Tibial nerve (tissue), 4 donors: ENCODE measurements around the gene RXRB. TPM values are rescaled to one million over a fixed set of nuclear protein-coding genes. Genes with fewer than 3 reads are reported as not detected.

ENCODE experiments used
- DNase-seq, 2 donors: peaks; one replicate each; pipeline ENCODE4 v3.0.0-alpha.2; 2019; ENCODE audit warnings: low spot score in 2 of 2
- H3K27ac ChIP-seq, 4 donors: fragments of 200-600 bp; sonication (generic) in 3 of 4; one replicate each; pipeline ENCODE4 v1.5.1; 2017 to 2019; ENCODE audit warnings: mild to moderate bottlenecking in 1 of 4
- H3K27me3 ChIP-seq, 2 donors: fragments of 200-600 bp; sonication (generic) in 1 of 2; one replicate each; pipeline versions ENCODE4 v1.5.1 to v1.6.0; 2017 to 2019
- H3K36me3 ChIP-seq, 3 donors: fragments of 200-600 bp; sonication (generic); one replicate each; pipeline ENCODE4 v1.5.1; 2018 to 2019
- H3K4me1 ChIP-seq, 4 donors: fragments of 200-600 bp; sonication (generic) in 3 of 4; one replicate each; pipeline ENCODE4 v1.5.1; 2017 to 2019
- H3K4me3 ChIP-seq, 4 donors: fragments of 200-600 bp; sonication (generic) in 3 of 4; one replicate each; pipeline ENCODE4 v1.5.1; 2017 to 2019; ENCODE audit warnings: mild to moderate bottlenecking in 1 of 4, moderate library complexity in 1 of 4
- H3K9me3 ChIP-seq, 4 donors: fragments of 200-600 bp; sonication (generic) in 3 of 4; one replicate each; pipeline ENCODE4 v1.5.1; 2017 to 2019
- EP300 ChIP-seq, 2 donors: sonication (generic); formaldehyde crosslinking; IDR thresholded peaks; one replicate each; pipeline ENCODE4 v1.6.1; 2017; ENCODE audit warnings: antibody characterized with exemption in 2 of 2, mild to moderate bottlenecking in 1 of 2
- POLR2A ChIP-seq, 2 donors: fragments of 450-650 bp; IDR thresholded peaks; one replicate each; pipeline ENCODE4 v1.6.1; 2017; ENCODE audit warnings: antibody characterized with exemption in 2 of 2, mild to moderate bottlenecking in 2 of 2, moderate library complexity in 2 of 2
- whole genome bisulfite sequencing, 2 donors: methylation state at CpG; one replicate each; pipeline ENCODE4 v1.1.5; 2018; 5-methylcytosine and 5-hydroxymethylcytosine counted together
- total RNA-seq, 4 donors: library from RNA; depleted of rRNA; stranded (reverse); fragments of >200 nt; gene quantifications; one replicate each; pipeline ENCODE4 v1.1.0, GENCODE V29; 2016
- TF ChIP-seq, protein P1 (sequence below), 5 experiments: fragments of 200-600 bp in 3 of 5; fragments of 450-650 bp in 2 of 5; sonication (generic) in 3 of 5; IDR thresholded peaks; one replicate each; pipeline ENCODE4 v1.5.1; 2016 to 2019; ENCODE audit warnings: antibody characterized with exemption in 5 of 5, mild to moderate bottlenecking in 3 of 5, moderate library complexity in 2 of 5

RXRB gene
- total RNA-seq, 4 donors from 2014 or later: 34.3 to 64.7 (median 43.9) TPM

DNA sequence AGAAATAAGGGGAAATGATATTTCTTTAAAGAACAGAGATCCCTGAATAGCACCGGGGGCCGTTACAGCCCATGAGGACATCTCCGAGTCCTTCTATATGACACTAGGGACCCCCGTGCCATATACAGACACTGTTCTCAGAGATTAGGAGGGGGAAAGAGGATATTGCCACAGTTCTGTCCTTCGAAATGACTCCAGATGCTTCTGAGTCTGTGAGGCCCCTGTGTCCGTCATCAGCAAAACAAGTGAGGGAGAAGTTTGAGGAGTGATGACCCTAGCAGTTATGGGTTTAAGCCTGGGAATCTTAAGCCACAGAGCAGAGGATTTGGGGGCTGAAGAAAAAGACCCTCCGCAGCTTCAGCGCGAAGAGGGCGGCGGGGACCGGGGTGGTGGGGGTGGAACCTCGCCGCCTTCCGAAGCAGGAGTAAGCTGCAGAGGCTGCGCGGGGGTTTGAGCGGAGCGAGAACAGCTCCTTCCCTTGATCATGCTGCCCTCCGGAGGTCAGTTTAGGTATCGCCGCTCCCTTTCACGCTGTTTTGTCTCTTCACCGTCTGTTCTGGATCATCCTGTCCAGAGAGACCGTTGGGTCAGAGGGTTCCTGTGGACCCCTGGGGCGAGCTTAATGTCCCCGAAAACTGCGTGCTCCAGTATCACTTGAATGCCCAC is 47.6 kb upstream of the RXRB start:
- TF ChIP-seq, protein P1, sequence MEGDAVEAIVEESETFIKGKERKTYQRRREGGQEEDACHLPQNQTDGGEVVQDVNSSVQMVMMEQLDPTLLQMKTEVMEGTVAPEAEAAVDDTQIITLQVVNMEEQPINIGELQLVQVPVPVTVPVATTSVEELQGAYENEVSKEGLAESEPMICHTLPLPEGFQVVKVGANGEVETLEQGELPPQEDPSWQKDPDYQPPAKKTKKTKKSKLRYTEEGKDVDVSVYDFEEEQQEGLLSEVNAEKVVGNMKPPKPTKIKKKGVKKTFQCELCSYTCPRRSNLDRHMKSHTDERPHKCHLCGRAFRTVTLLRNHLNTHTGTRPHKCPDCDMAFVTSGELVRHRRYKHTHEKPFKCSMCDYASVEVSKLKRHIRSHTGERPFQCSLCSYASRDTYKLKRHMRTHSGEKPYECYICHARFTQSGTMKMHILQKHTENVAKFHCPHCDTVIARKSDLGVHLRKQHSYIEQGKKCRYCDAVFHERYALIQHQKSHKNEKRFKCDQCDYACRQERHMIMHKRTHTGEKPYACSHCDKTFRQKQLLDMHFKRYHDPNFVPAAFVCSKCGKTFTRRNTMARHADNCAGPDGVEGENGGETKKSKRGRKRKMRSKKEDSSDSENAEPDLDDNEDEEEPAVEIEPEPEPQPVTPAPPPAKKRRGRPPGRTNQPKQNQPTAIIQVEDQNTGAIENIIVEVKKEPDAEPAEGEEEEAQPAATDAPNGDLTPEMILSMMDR (IDR thresholded peaks at IDR 0.05): peak; percentile 95 to 98 (median 97)
- TF ChIP-seq EP300 (IDR thresholded peaks at IDR 0.05): no peak
- TF ChIP-seq POLR2A (IDR thresholded peaks at IDR 0.05): no peak
- 4 to 5% methylated on average over 28 of the region's 28 CpGs for WGBS, 2 donors

DNA sequence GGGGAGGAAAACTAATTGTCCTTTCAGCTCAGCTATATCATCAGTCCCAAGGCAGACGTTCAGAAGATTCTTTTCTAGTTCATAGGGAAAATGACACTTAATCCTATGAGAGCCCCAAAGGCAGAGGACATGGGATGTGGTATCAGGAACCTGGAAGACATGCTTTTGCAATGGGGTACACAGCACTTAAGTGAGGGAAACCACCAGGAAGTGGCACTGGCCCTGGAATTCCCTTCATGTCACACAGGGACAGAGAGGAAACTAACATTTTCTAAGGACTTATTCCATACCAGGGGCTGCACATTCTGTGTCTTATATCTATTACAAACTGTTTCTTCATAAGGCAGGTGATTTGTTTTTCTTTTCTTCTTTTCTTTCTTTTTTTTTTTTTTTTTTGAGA is 43.0 kb upstream of the RXRB start:
- 25 to 35% methylated on average over 1 of the region's 1 CpG for WGBS, 2 donors
- no peaks in the 10 kb centered on the region for H3K36me3 ChIP-seq
- TF ChIP-seq, protein P1 (IDR thresholded peaks at IDR 0.05): no peak
- TF ChIP-seq EP300 (IDR thresholded peaks at IDR 0.05) (no peak), POLR2A (IDR thresholded peaks at IDR 0.05) (no peak)
- H3K4me1 ChIP-seq: peaks cover 0 to 9% (median 3%) of the 10 kb centered on the region in 4 donors
- H3K9me3 ChIP-seq: no peaks in the 10 kb centered on the region
- no peak overlapping the region for H3K4me3 ChIP-seq
- DNase-seq: no peak
- no peaks in the 10 kb centered on the region for H3K27me3 ChIP-seq
- no peak overlapping the region for H3K27ac ChIP-seq

More for the DNA sequence above, 47.6 kb upstream of the RXRB start:
- Histone ChIP-seq H3K4me3 (peak overlapping the region; percentile 42 to 68 (median 46)), H3K36me3 (peaks cover 0 to 11% (median 0%) of the 10 kb centered on the region in 3 donors), H3K9me3 (no peaks in the 10 kb centered on the region), H3K27ac (peak overlapping the region; percentile 88 to 98 (median 93)), H3K27me3 (no peaks in the 10 kb centered on the region), H3K4me1 (peaks cover 0 to 29% (median 17%) of the 10 kb centered on the region in 4 donors)
- DNase-seq: peak; percentile 90 to 98

DNA sequence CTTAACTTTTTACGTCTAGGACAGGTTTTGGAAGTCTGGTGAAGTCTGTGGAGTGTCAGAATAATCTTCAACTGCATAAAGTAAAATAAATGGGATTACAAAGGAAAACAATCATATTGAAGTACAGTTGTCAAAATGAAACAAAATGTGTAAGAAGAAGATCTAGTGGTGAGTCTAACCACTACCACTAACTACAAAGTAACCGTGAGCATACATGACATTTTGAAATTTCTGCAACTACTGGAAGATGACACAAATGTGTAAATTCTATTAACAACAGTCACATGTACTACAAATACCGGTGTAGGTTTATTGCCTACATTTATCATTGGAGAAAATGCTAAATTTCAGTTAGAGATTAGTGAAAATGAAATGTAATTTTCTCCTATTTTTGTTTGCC is 41.5 kb upstream of the RXRB start:
- Histone ChIP-seq H3K36me3 (no peaks in the 10 kb centered on the region), H3K4me3 (no peak overlapping the region), H3K9me3 (no peaks in the 10 kb centered on the region), H3K27ac (no peak overlapping the region), H3K27me3 (no peaks in the 10 kb centered on the region), H3K4me1 (no peaks in the 10 kb centered on the region)
- 57 to 59% methylated on average over 3 of the region's 3 CpGs for WGBS, 2 donors
- no peak for DNase-seq
- TF ChIP-seq POLR2A (IDR thresholded peaks at IDR 0.05): no peak
- TF ChIP-seq EP300 (IDR thresholded peaks at IDR 0.05): no peak
- TF ChIP-seq, protein P1 (IDR thresholded peaks at IDR 0.05): no peak

DNA sequence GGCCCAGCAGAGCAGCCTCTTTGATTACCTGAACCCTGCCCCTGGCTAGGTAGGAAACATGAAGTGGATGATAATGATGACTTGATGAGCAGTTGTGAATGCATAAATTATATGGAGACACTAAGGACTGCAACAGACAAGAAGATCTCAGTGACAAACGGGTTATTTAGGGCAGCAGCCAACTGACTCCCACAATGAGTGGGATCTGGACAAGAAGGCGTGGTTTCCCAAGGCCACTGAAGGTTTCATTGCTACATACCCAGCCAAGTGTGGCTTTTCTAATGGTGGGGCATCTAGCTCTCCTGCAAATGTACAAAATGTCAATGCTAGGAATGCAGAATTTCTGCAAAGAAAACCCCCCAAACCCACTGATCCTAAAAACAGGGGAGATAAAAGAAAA is 37.3 kb upstream of the RXRB start:
- DNase-seq: no peak

DNA sequence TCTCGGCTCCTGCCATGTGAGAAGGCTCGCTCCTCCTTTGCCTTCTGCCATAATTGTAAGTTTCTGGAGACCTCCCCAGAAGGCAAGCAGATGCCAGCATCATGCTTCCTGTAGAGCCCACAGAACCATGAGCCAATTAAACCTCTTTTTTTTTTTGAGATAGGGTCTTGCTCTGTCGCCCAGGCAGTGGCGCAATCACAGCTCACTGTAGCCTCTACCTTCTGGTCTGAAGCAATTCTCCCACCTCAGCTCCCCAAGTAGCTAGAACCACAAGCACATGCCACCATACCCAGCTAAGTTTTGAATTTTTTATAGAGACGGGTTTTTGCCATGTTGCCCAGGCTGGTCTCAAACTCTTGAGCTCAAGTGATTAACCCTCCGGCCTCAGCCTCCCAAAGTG is 36.4 kb upstream of the RXRB start:
- WGBS, 2 donors: 83 to 89% methylated on average over 6 of the region's 6 CpGs
- Histone ChIP-seq H3K4me3 (no peak overlapping the region), H3K4me1 (no peaks in the 10 kb centered on the region), H3K27me3 (peaks cover 0 to 12% of the 10 kb centered on the region in 2 donors), H3K36me3 (no peaks in the 10 kb centered on the region), H3K27ac (no peak overlapping the region), H3K9me3 (no peaks in the 10 kb centered on the region)
- DNase-seq: no peak
- TF ChIP-seq POLR2A (IDR thresholded peaks at IDR 0.05) (no peak), EP300 (IDR thresholded peaks at IDR 0.05) (no peak)

More for the DNA sequence above, 37.3 kb upstream of the RXRB start:
- Histone ChIP-seq H3K4me3 (no peak overlapping the region), H3K9me3 (no peaks in the 10 kb centered on the region), H3K36me3 (no peaks in the 10 kb centered on the region), H3K27me3 (peaks cover 0 to 12% of the 10 kb centered on the region in 2 donors), H3K4me1 (no peaks in the 10 kb centered on the region), H3K27ac (no peak overlapping the region)
- WGBS, 2 donors: 49 to 59% methylated on average over 2 of the region's 2 CpGs
- TF ChIP-seq, protein P1 (IDR thresholded peaks at IDR 0.05): no peak
- TF ChIP-seq EP300 (IDR thresholded peaks at IDR 0.05) (no peak), POLR2A (IDR thresholded peaks at IDR 0.05) (no peak)
